Measurements from ENCODE around the gene PDGFRB. TPM values are rescaled to one million over a fixed set of nuclear protein-coding genes. Genes with fewer than 3 reads are reported as not detected.

The PDGFRB gene
- total and polyA plus RNA-seq, 2 of the 8 experiments (the other 6 are each of a cell fraction or from before 2014, with no cell fraction given): 4.2 to 13.7 TPM

GRCh38 chr5:150189728-150190502 lies 34.3 kb upstream of the PDGFRB start, which contains the start of gene SLC6A7 (continued):
- TF ChIP-seq CTCF (IDR thresholded peaks at IDR 0.05; ENCODE audit: control extremely low read depth in 1 of 3, insufficient read depth in 1 of 3, low read depth in 1 of 3, low read length in 3 of 3) (no peak), YY1 (IDR thresholded peaks at IDR 0.05; ENCODE audit: low read depth, low read length) (no peak), TBP (IDR thresholded peaks at IDR 0.05; ENCODE audit: low read depth, low read length) (no peak), TCF12 (IDR thresholded peaks at IDR 0.05; ENCODE audit: low read depth, low read length) (no peak), CBX5 (IDR thresholded peaks at IDR 0.05; ENCODE audit: low read depth, low read length) (no peak), BACH1 (IDR thresholded peaks at IDR 0.05; ENCODE audit: low read length) (no peak), SP1 (IDR thresholded peaks at IDR 0.05; ENCODE audit: low read depth, low read length) (no peak), FOSL1 (IDR thresholded peaks at IDR 0.05; ENCODE audit: insufficient read depth, low read depth, low read length) (no peak), RNF2 (IDR thresholded peaks at IDR 0.05; ENCODE audit: borderline replicate concordance, low read depth, low read length, missing control alignments, poor library complexity, severe bottlenecking) (no peak)

Data from H1 (cell line).